Cardiac muscle cell (in vitro differentiated cells and primary cell): ENCODE results near the gene PIM2. TPM values are rescaled to one million over a fixed set of nuclear protein-coding genes. Genes with fewer than 3 reads are reported as not detected.

Experiments
- DNase-seq, 2 donors: peaks; one replicate each; pipeline versions ENCODE4 v3.0.0 to v3.0.0-alpha.2; 2010 to 2017; ENCODE audit warnings: low read depth in 1 of 2, low spot score in 1 of 2
- H3K27ac ChIP-seq: fragments of 200-600 bp; sonication (generic); 2 replicates; pipeline ENCODE4 v1.5.1; 2016
- H3K27me3 ChIP-seq: fragments of 200-600 bp; sonication (generic); 2 replicates; pipeline ENCODE4 v1.6.0; 2016; ENCODE audit warnings: control low read depth
- H3K36me3 ChIP-seq: fragments of 200-600 bp; sonication (generic); 2 replicates; pipeline ENCODE4 v1.5.1; 2016; ENCODE audit warnings: control low read depth
- H3K4me1 ChIP-seq: fragments of 200-600 bp; sonication (generic); 2 replicates; pipeline ENCODE4 v1.8.1; 2017; ENCODE audit warnings: low read depth, mild to moderate bottlenecking, mixed run types
- H3K4me3 ChIP-seq: fragments of 200-600 bp; sonication (generic); 2 replicates; pipeline ENCODE4 v1.5.1; 2016; ENCODE audit warnings: mild to moderate bottlenecking
- H3K9me3 ChIP-seq: fragments of 200-600 bp; sonication (generic); 2 replicates; pipeline ENCODE4 v1.5.1; 2017; ENCODE audit warnings: low read depth, mild to moderate bottlenecking, control low read depth
- polyA plus RNA-seq: library from polyadenylated mRNA; unstranded; fragments of >200 nt; fragmentation: Nextera tagmentation; extraction: Ambion mirVana; gene quantifications from 2 replicates; pipeline ENCODE4 v1.2.1, GENCODE V29; 2016
- total RNA-seq: library from RNA; depleted of rRNA; stranded (reverse); fragments of >200 nt; gene quantifications from 2 replicates; pipeline ENCODE4 v1.2.3, GENCODE V29; 2016
- TF ChIP-seq, protein P1 (sequence below): IDR thresholded peaks from 2 replicates; pipeline ENCODE4 v1.5.1; 2012; ENCODE audit warnings: low read depth, mild to moderate bottlenecking, low read length

Gene PIM2
- total and polyA plus RNA-seq, 2 experiments from 2014 or later = 20.7 to 25.2 TPM

DNA sequence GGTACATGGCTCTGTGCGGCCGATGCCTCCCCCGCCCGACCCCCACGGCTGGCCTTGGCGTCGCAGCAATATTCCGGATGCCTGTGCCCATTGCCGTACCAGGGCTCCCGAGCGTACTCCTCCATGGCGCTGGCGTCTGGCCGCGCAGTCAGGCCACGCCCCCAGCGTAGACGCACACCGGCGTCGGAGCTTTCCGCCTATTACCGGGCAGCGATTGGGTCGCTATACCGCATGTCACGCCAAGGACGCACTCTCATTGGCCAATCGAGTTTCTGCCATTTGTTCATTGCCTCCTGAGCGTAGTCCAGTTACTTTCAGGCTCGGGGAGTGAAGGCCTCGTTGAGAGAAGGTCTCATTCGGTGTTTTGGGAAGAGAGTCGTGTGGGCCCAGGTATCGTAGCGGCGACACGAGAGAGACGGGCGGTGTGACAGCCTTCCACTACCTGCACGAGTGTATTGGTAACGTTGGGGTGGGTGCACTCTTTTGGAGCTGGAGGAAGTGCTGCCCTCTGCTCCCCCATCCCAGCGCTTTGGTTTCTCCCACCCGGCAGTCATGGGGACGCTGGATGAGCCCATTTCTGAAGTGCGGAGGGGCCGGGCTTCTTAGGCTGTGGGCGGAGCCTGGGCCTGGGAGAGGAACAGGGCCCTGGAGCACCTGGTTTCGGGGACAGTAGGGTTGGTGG lies 21.1 kb downstream of the PIM2 start, which contains the start of the genes PQBP1 and TIMM17B:
TSS of gene PQBP1 (plus strand) at position 306 of the 682 bp plus-strand sequence. CDS start 580 bp downstream, outside the sequence.
TSS of gene TIMM17B (minus strand) at position 144 of the 682 bp plus-strand sequence. CDS start at position 125, 19 bp downstream.
- H3K4me1 ChIP-seq = no peaks in the 10 kb centered on the region
- no peaks in the 10 kb centered on the region for H3K27me3 ChIP-seq
- H3K9me3 ChIP-seq = no peaks in the 10 kb centered on the region
- H3K4me3 ChIP-seq = peak within 1 kb of the TSS; percentile 51
- peak within 1 kb of the TSS; percentile 92 for H3K27ac ChIP-seq
- TF ChIP-seq, protein P1, sequence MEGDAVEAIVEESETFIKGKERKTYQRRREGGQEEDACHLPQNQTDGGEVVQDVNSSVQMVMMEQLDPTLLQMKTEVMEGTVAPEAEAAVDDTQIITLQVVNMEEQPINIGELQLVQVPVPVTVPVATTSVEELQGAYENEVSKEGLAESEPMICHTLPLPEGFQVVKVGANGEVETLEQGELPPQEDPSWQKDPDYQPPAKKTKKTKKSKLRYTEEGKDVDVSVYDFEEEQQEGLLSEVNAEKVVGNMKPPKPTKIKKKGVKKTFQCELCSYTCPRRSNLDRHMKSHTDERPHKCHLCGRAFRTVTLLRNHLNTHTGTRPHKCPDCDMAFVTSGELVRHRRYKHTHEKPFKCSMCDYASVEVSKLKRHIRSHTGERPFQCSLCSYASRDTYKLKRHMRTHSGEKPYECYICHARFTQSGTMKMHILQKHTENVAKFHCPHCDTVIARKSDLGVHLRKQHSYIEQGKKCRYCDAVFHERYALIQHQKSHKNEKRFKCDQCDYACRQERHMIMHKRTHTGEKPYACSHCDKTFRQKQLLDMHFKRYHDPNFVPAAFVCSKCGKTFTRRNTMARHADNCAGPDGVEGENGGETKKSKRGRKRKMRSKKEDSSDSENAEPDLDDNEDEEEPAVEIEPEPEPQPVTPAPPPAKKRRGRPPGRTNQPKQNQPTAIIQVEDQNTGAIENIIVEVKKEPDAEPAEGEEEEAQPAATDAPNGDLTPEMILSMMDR = no peak
- peaks cover 3% of the 10 kb centered on the region for H3K36me3 ChIP-seq
- peak; percentile 92 to 97 for DNase-seq

DNA sequence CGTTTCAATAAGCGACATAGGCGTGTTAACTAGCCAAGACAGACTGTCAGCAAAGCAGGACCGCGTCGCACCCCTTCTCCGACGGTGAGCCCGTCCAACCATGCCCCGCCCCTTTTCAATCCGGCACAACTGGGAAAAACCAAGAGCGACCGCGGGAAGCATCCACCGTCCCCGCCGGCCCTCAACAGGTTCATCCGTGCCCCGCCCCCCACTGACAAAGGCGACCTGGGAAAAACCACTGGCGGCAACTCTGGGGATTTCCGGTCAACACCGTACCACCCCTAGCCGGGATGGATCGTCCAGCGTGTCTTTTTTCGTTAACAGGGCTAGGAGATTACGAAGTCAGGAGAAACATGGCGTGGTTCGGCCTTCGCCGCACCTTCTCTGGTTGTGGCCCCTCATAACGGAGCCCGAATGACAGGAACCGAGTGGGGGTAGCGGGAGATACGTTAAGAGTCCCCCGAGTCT lies 21.6 kb downstream of the PIM2 start:
- Histone ChIP-seq H3K36me3 (peaks cover 3% of the 10 kb centered on the region), H3K4me1 (no peaks in the 10 kb centered on the region), H3K4me3 (peak overlapping the region; percentile 51), H3K9me3 (no peaks in the 10 kb centered on the region), H3K27me3 (no peaks in the 10 kb centered on the region), H3K27ac (peak overlapping the region; percentile 92)
- TF ChIP-seq, protein P1 = no peak
- peak; percentile 76 to 88 for DNase-seq

DNA sequence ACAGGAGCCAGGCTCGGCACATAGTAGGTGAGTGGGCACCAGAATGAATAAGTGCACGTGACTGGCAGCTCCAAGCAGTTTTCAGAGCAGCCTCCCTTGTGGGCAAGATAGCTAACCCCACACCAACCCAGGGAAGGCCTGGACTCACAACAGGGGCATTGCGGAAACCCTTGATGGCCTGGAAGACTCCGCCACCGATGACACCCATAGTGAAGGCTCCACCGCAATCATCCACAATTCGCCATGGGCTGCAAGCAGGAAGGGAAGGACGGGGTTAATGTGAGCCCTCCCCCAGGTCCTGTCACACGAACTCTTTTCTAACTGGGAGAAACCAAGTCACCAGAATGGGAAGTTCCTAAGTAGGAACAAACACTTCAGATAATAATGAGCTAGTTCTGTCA lies 22.2 kb downstream of the PIM2 start:
- DNase-seq = peak in 1 of 2 donors; percentile 28
- Histone ChIP-seq H3K4me1 (peaks cover 2% of the 10 kb centered on the region), H3K27me3 (no peaks in the 10 kb centered on the region), H3K27ac (peak overlapping the region; percentile 92), H3K36me3 (no peaks in the 10 kb centered on the region), H3K9me3 (no peaks in the 10 kb centered on the region), H3K4me3 (peak overlapping the region; percentile 51)
- TF ChIP-seq, protein P1 = no peak

DNA sequence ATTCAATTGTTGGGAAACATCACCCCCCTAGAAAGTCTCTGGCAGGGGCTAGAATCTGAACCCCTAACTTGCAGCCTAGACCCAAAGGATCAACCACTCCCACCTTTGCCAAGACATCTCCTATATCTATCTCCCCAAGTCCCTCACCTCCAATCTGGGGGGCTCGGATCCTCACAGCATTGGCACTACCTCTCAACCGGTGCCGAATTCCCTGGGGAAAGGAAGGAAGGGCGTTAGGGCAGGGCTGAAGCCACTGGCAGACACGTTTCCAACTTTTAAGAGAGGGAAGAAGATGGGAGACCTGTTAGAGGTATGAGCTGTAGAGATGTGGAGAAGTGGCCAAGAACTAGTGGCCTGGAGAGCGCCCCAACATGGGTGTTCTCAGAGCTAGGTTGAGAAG lies 23.9 kb downstream of the PIM2 start:
- Histone ChIP-seq H3K36me3 (no peaks in the 10 kb centered on the region), H3K9me3 (no peaks in the 10 kb centered on the region), H3K4me3 (no peak overlapping the region), H3K27me3 (no peaks in the 10 kb centered on the region), H3K27ac (no peak overlapping the region), H3K4me1 (peaks cover 2% of the 10 kb centered on the region)
- TF ChIP-seq, protein P1 = no peak
- no peak for DNase-seq

DNA sequence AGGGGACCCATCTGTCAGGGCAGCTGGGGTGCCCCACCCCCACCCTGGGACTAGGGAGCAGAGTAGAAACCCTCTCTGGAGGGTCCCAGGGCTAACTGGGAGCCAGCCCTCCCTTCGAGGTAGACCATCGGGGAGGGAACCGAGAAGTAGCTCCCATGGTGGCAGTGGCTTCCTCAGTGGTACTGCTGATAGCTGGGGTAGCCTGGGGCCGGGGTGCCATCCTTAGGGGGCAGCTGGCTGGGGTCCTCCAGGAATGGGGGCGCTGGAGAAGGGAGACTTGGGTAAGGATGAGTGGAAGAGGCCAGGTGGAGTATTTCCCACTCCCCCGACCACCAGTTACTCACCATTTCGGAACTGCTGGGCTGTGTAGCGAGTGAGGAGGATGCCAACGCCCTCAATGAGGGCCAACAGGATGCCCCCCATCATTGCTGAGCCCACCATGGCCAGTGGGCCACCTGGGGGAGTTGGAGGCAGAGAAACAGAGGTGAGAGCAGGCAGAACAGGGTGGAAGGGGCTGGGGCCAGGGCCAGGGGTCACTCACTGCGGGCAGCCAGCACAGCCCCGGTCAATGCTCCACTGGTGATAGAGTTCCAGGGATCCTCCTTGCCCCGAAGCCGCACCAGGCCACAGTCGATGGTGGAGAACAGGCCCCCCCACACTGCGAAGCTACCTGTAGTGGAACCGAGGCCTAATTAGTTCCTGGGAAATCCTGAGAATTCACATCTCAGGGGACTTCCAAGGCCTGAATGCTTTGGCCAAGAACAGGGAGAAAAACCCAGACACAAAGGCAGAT lies 25.1 kb downstream of the PIM2 start:
- no peak for DNase-seq
- TF ChIP-seq, protein P1 = no peak
- Histone ChIP-seq H3K9me3 (no peaks in the 10 kb centered on the region), H3K27me3 (no peaks in the 10 kb centered on the region), H3K27ac (no peak overlapping the region), H3K4me1 (peaks cover 2% of the 10 kb centered on the region), H3K4me3 (no peak overlapping the region), H3K36me3 (no peaks in the 10 kb centered on the region)
